HepG2 (cell line): ENCODE data around the gene TCF25. TPM values are rescaled to one million over a fixed set of nuclear protein-coding genes. Genes with fewer than 3 reads are reported as not detected.

Experiments used
- ATRX ChIP-seq: sonication (generic); formaldehyde crosslinking; IDR thresholded peaks from 2 replicates; pipeline ENCODE4 v1.4.0; 2020; ENCODE audit warnings: missing genetic modification reagents, borderline replicate concordance
- EZH2 ChIP-seq: conservative IDR thresholded peaks from 2 replicates; pipeline ENCODE4 v1.6.1; 2012; ENCODE audit warnings: mild to moderate bottlenecking, low read depth, low read length, moderate library complexity
- FOXA1 ChIP-seq, 2 experiments: fragments of 450-650 bp in 1 of 2; sonication (generic) in 1 of 2; formaldehyde crosslinking in 1 of 2; IDR thresholded peaks; 2 replicates each; pipeline versions ENCODE4 v1.4.0 to v1.6.1; 2016 to 2020; ENCODE audit warnings: missing genetic modification reagents in 1 of 2
- GZF1 ChIP-seq: sonication (generic); formaldehyde crosslinking; IDR thresholded peaks from 2 replicates; pipeline ENCODE4 v1.5.1; 2020; ENCODE audit warnings: mild to moderate bottlenecking, missing genetic modification reagents
- HCFC1 ChIP-seq: fragments of 150-350 bp; IDR thresholded peaks from 2 replicates; pipeline ENCODE4 v1.6.1; 2014; ENCODE audit warnings: low read depth, low read length
- HMG20B ChIP-seq: conservative IDR thresholded peaks from 2 replicates; pipeline ENCODE4 v1.6.1; 2016; ENCODE audit warnings: missing genetic modification reagents, missing compliant biosample characterization
- KMT2B ChIP-seq: IDR thresholded peaks from 2 replicates; pipeline ENCODE4 v1.6.1; 2016; ENCODE audit warnings: missing genetic modification reagents, missing compliant biosample characterization
- NFYB ChIP-seq: sonication (generic); formaldehyde crosslinking; IDR thresholded peaks from 2 replicates; pipeline ENCODE4 v1.4.0; 2020; ENCODE audit warnings: missing genetic modification reagents
- NRL ChIP-seq: sonication (generic); formaldehyde crosslinking; IDR thresholded peaks from 2 replicates; pipeline ENCODE4 v1.5.0; 2020; ENCODE audit warnings: missing genetic modification reagents, mild to moderate bottlenecking, moderate library complexity, borderline replicate concordance
- PCBP1 ChIP-seq: fragments of 200-400 bp; formaldehyde crosslinking; IDR thresholded peaks from 2 replicates; pipeline ENCODE4 v1.6.1; 2017; ENCODE audit warnings: mild to moderate bottlenecking, low read depth, low read length, borderline replicate concordance
- RBM22 ChIP-seq: fragments of 200-400 bp; formaldehyde crosslinking; optimal IDR thresholded peaks from 2 replicates; pipeline ENCODE3; 2017; ENCODE audit warnings: mild to moderate bottlenecking, low read length, moderate library complexity
- SAFB2 ChIP-seq: sonication (generic); formaldehyde crosslinking; IDR thresholded peaks from 2 replicates; pipeline ENCODE4 v1.5.1; 2020; ENCODE audit warnings: missing genetic modification reagents, low read depth, mild to moderate bottlenecking, borderline replicate concordance
- SRSF9 ChIP-seq: fragments of 200-400 bp; formaldehyde crosslinking; IDR thresholded peaks from 2 replicates; pipeline ENCODE4 v1.6.1; 2018; ENCODE audit warnings: borderline replicate concordance, mild to moderate bottlenecking, low read depth, low read length; ENCODE audit not compliant: insufficient read depth, poor library complexity, severe bottlenecking
- TAF15 ChIP-seq: fragments of 200-400 bp; formaldehyde crosslinking; IDR thresholded peaks from one replicate; pipeline ENCODE4 v1.6.1; 2018; ENCODE audit warnings: mild to moderate bottlenecking, low read depth, low read length; ENCODE audit not compliant: poor library complexity, severe bottlenecking
- TEAD2 ChIP-seq: sonication (generic); formaldehyde crosslinking; IDR thresholded peaks from 2 replicates; pipeline ENCODE4 v1.9.0; 2021; ENCODE audit warnings: missing genetic modification reagents
- WIZ ChIP-seq: sonication (generic); formaldehyde crosslinking; IDR thresholded peaks from 2 replicates; pipeline ENCODE4 v1.5.1; 2020; ENCODE audit warnings: mild to moderate bottlenecking, missing genetic modification reagents
- ZC3H13 ChIP-seq: sonication (generic); formaldehyde crosslinking; IDR thresholded peaks from 2 replicates; pipeline ENCODE4 v1.8.1; 2023; ENCODE audit warnings: mild to moderate bottlenecking, missing genetic modification reagents, moderate library complexity
- ZNF121 ChIP-seq: sonication (generic); formaldehyde crosslinking; IDR thresholded peaks from 2 replicates; pipeline ENCODE4 v1.5.0; 2020; ENCODE audit warnings: mild to moderate bottlenecking, missing genetic modification reagents
- ZNF256 ChIP-seq: sonication (generic); formaldehyde crosslinking; conservative IDR thresholded peaks from 2 replicates; pipeline ENCODE4 v1.4.0; 2020; ENCODE audit warnings: missing genetic modification reagents
- ZNF317 ChIP-seq: sonication (generic); formaldehyde crosslinking; IDR thresholded peaks from 2 replicates; pipeline ENCODE4 v1.5.0; 2020; ENCODE audit warnings: mild to moderate bottlenecking, missing genetic modification reagents
- ZNF350 ChIP-seq: sonication (generic); formaldehyde crosslinking; IDR thresholded peaks from 2 replicates; pipeline ENCODE4 v1.4.0; 2020; ENCODE audit warnings: mild to moderate bottlenecking, low read depth, missing genetic modification reagents, borderline replicate concordance
- ZNF446 ChIP-seq: sonication (generic); formaldehyde crosslinking; IDR thresholded peaks from 2 replicates; pipeline ENCODE4 v1.5.0; 2020; ENCODE audit warnings: mild to moderate bottlenecking, missing genetic modification reagents
- ZNF792 ChIP-seq: IDR thresholded peaks from 2 replicates; pipeline ENCODE4 v1.6.1; 2016
- polyA plus RNA-seq, 8 experiments: library from polyadenylated mRNA; depleted of rRNA in 3 of 8; stranded (reverse) in 7 of 8; unstranded in 1 of 8; fragments of >200 nt; fragmentation: Illumina TruSeq in 4 of 8; extraction: Trizol in 4 of 8; gene quantifications; 2 replicates each; pipeline versions ENCODE4 v1.2.1 to v1.2.3, GENCODE V29; 2011 to 2016; ENCODE audit warnings: low read depth in 4 of 8, missing spikeins in 1 of 8, mixed read lengths in 1 of 8; ENCODE audit not compliant: insufficient read depth in 1 of 8
- total RNA-seq, 5 experiments: library from RNA; depleted of rRNA; stranded (reverse); fragments of >200 nt; fragmentation: Illumina TruSeq; extraction: Trizol; gene quantifications; 2 replicates each; pipeline ENCODE4 v1.2.3, GENCODE V29; 2016; ENCODE audit warnings: low read depth in 1 of 5
- TF ChIP-seq, protein P1 (sequence below): sonication (generic); formaldehyde crosslinking; IDR thresholded peaks from 2 replicates; pipeline ENCODE4 v1.8.0; 2022; ENCODE audit warnings: missing genetic modification reagents, mild to moderate bottlenecking, moderate library complexity, borderline replicate concordance
- TF ChIP-seq, protein P2 (sequence below): sonication (generic); formaldehyde crosslinking; IDR thresholded peaks from 2 replicates; pipeline ENCODE4 v1.5.1; 2020; ENCODE audit warnings: mild to moderate bottlenecking, missing genetic modification reagents, borderline replicate concordance
- TF ChIP-seq, protein P3 (sequence below): sonication (generic); formaldehyde crosslinking; IDR thresholded peaks from 2 replicates; pipeline ENCODE4 v1.4.0; 2020; ENCODE audit warnings: missing genetic modification reagents, low read depth, mild to moderate bottlenecking, borderline replicate concordance

Gene TCF25
- total and polyA plus RNA-seq, 2 of the 13 experiments (the other 11 are each of a cell fraction or from before 2014, with no cell fraction given) = 138 to 206 TPM

DNA sequence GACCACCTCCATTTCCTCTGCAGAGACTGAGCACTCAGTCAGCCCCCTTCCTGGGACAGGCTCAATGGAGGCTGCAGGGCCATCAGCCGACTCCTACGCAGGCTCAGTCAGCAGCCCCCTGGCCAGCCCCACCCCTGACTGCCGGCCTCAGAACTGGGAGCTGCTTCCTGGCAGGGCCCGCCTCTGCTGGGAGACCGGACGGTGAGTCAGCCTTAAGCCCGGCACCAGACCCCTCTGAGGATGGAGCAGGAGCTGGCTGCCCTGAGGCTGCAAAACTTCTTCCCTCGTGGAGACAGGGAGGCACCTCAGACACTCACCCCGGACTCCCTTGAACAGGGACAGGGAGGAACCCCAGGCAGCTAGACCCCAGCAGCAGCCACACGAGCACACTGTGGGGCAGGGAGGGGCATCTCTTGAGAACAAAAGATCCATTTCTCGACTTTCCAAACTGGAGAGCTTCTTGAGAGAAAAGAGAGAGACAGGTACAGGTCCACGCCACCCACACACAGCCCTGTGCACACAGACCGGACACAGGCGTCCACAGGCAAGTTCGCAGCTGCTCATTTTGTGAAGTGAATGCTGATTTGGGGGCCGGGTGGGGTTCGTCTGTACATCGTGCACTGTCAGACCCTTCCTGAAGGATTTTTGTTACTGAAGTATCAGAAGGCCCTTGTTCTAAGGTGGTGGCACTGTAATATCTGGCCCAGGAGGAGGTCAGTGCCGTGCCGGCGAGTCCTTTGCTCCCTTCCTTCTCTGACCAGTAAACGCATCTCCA lies 48.5 kb downstream of the TCF25 start (continued):
- TF ChIP-seq, protein P1, sequence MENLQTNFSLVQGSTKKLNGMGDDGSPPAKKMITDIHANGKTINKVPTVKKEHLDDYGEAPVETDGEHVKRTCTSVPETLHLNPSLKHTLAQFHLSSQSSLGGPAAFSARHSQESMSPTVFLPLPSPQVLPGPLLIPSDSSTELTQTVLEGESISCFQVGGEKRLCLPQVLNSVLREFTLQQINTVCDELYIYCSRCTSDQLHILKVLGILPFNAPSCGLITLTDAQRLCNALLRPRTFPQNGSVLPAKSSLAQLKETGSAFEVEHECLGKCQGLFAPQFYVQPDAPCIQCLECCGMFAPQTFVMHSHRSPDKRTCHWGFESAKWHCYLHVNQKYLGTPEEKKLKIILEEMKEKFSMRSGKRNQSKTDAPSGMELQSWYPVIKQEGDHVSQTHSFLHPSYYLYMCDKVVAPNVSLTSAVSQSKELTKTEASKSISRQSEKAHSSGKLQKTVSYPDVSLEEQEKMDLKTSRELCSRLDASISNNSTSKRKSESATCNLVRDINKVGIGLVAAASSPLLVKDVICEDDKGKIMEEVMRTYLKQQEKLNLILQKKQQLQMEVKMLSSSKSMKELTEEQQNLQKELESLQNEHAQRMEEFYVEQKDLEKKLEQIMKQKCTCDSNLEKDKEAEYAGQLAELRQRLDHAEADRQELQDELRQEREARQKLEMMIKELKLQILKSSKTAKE (CRISPR knock-in tag) = no peak
- TF ChIP-seq, protein P2, sequence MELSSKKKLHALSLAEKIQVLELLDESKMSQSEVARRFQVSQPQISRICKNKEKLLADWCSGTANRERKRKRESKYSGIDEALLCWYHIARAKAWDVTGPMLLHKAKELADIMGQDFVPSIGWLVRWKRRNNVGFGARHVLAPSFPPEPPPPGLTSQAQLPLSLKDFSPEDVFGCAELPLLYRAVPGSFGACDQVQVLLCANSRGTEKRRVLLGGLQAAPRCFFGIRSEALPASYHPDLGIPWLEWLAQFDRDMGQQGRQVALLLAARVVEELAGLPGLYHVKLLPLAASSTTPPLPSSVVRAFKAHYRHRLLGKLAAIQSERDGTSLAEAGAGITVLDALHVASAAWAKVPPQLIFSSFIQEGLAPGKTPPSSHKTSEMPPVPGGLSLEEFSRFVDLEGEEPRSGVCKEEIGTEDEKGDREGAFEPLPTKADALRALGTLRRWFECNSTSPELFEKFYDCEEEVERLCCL (CRISPR knock-in tag) = no peak
- TF ChIP-seq FOXA1 (IDR thresholded peaks at IDR 0.05) = no peak
- TF ChIP-seq FOXA1 (CRISPR knock-in tag; IDR thresholded peaks at IDR 0.05) = peak; percentile 5; the same call in 1 of the 2 replicates
- peak; percentile 15; the same call in 1 of the 2 replicates for TF ChIP-seq PCBP1
- 0 out of 2 replicates have a peak, but pooled peaks have one; percentile 13 for TF ChIP-seq GZF1 (CRISPR knock-in tag)
- peak; percentile 73; the same call in 1 of the 2 replicates for TF ChIP-seq ZNF350 (CRISPR knock-in tag)
- TF ChIP-seq ZNF256 (CRISPR knock-in tag) = no peak
- no peak for TF ChIP-seq ATRX
- TF ChIP-seq NFYB (CRISPR knock-in tag) = no peak; the same call in 1 of the 2 replicates
- TF ChIP-seq ZNF317 (CRISPR knock-in tag) = peak; percentile 54; the same call in 1 of the 2 replicates
- no peak for TF ChIP-seq TAF15
- no peak for TF ChIP-seq SRSF9
- TF ChIP-seq NRL = peak; percentile 90
- TF ChIP-seq ZC3H13 = peak; percentile 30; the same call in 1 of the 2 replicates
- no peak for TF ChIP-seq HCFC1
- no peak for TF ChIP-seq TEAD2
- 0 out of 2 replicates have a peak, but pooled peaks have one; percentile 7 for TF ChIP-seq WIZ (CRISPR knock-in tag)
- 0 out of 2 replicates have a peak, but pooled peaks have one; percentile 5 for TF ChIP-seq ZNF121
- peak; percentile 67 for TF ChIP-seq KMT2B (CRISPR knock-in tag)
- TF ChIP-seq SAFB2 = no peak
- TF ChIP-seq, protein P3, sequence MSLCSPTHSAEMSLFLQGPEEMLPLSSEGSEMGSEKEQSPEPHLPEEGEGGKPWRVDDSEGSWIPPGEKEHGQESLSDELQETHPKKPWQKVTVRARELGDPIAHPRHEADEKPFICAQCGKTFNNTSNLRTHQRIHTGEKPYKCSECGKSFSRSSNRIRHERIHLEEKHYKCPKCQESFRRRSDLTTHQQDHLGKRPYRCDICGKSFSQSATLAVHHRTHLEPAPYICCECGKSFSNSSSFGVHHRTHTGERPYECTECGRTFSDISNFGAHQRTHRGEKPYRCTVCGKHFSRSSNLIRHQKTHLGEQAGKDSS (CRISPR knock-in tag) = peak; percentile 38; the same call in 1 of the 2 replicates
- TF ChIP-seq HMG20B (CRISPR knock-in tag) = peak; percentile 10; the same call in 1 of the 2 replicates
- TF ChIP-seq ZNF792 (CRISPR knock-in tag) = peak; percentile 83
- no peak for TF ChIP-seq ZNF446 (CRISPR knock-in tag)
- no peak for TF ChIP-seq RBM22
- no peak for TF ChIP-seq EZH2
